Endothelial cell of umbilical vein (primary cell): ENCODE data around the gene CEP55. TPM values are rescaled to one million over a fixed set of nuclear protein-coding genes. Genes with fewer than 3 reads are reported as not detected.
A peak's percentile ranks its signal among the peaks of the same experiment; 100 is the strongest.

Experiments used
- BruUV-seq: library from RNA; stranded (reverse); fragments of 400-500 nt; replicated peaks from 2 replicates; lab custom pipeline; 2021; lab: Mats Ljungman, UMichigan
- CTCF ChIA-PET: fragments of 300-600, 350-600 bp; sonication (Branson Sonifier 250); formaldehyde crosslinking; loops from one replicate; lab custom pipeline; 2021; ENCODE audit warnings: antibody characterized with exemption, inconsistent platforms; lab: Charles Lee
- POLR2A ChIA-PET: fragments of 300-600, 350-600 bp; sonication (Branson Sonifier 250); formaldehyde crosslinking; loops from one replicate; lab custom pipeline; 2021; ENCODE audit warnings: antibody characterized with exemption, inconsistent platforms; lab: Charles Lee
- DNase-seq: peaks from one replicate; pipeline ENCODE4 v3.0.0-alpha.2; 2011; ENCODE audit warnings: low read depth, low spot score
- FAIRE-seq: peaks from 2 replicates; lab custom pipeline; 2011; peaks lifted over from hg19 to GRCh38; lab: Jason Lieb, UNC
- H2AFZ ChIP-seq: 2 replicates; pipeline ENCODE4 v1.6.0; 2012; ENCODE audit warnings: low read depth, low read length, control low read depth, inconsistent platforms
- H3K27ac ChIP-seq: 2 replicates; pipeline ENCODE4 v1.5.1; 2011; ENCODE audit warnings: low read depth, mild to moderate bottlenecking, control low read depth, low read length, moderate library complexity; ENCODE audit not compliant: insufficient read depth
- H3K27me3 ChIP-seq, 2 experiments: 2 replicates each; pipeline versions ENCODE4 v1.6.0 to v1.6.1; 2011; ENCODE audit warnings: low read length in 2 of 2, mixed read lengths in 1 of 2; ENCODE audit not compliant: control insufficient read depth in 2 of 2, insufficient read depth in 2 of 2
- H3K36me3 ChIP-seq, 2 experiments: 2 replicates in 1 of 2; 3 replicates in 1 of 2; pipeline ENCODE4 v1.5.1; 2011; ENCODE audit warnings: low read length in 2 of 2, mild to moderate bottlenecking in 1 of 2, moderate library complexity in 1 of 2; ENCODE audit not compliant: control insufficient read depth in 2 of 2, insufficient read depth in 2 of 2; ENCODE audit errors: extremely low read depth in 1 of 2
- H3K4me1 ChIP-seq: 3 replicates; pipeline ENCODE4 v1.5.1; 2011; ENCODE audit warnings: mild to moderate bottlenecking, low read length; ENCODE audit not compliant: control insufficient read depth, insufficient read depth; ENCODE audit errors: extremely low read depth
- H3K4me2 ChIP-seq: 2 replicates; pipeline ENCODE4 v1.6.1; 2011; ENCODE audit warnings: low read length, control low read depth, mixed read lengths; ENCODE audit not compliant: insufficient read depth
- H3K4me3 ChIP-seq, 3 experiments: fragments of 200-600 bp in 1 of 3; sonication (generic), shearing (Covaris generic) in 1 of 3; replicated peaks in 1 of 3; 2 replicates each; pipeline ENCODE4 v1.5.1; 2011 to 2016; ENCODE audit warnings: control low read depth in 3 of 3, low read length in 3 of 3, mild to moderate bottlenecking in 2 of 3, inconsistent platforms in 1 of 3, low read depth in 1 of 3, moderate library complexity in 1 of 3; ENCODE audit not compliant: insufficient read depth in 1 of 3
- H3K79me2 ChIP-seq: 2 replicates; pipeline ENCODE4 v1.6.0; 2012; ENCODE audit warnings: low read length, inconsistent platforms; ENCODE audit not compliant: control insufficient read depth, insufficient read depth
- H3K9ac ChIP-seq: replicated peaks from 2 replicates; pipeline ENCODE3; 2011; ENCODE audit warnings: low read length, control low read depth; ENCODE audit not compliant: insufficient read depth; ENCODE audit errors: extremely low read depth
- H3K9me1 ChIP-seq: replicated peaks from 3 replicates; pipeline ENCODE4 v1.6.0; 2011; ENCODE audit warnings: mild to moderate bottlenecking, low read length; ENCODE audit not compliant: control insufficient read depth, insufficient read depth; ENCODE audit errors: extremely low read depth
- H3K9me3 ChIP-seq: replicated peaks from 2 replicates; pipeline ENCODE4 v1.5.1; 2012; ENCODE audit warnings: low read length, inconsistent platforms; ENCODE audit not compliant: control insufficient read depth, insufficient read depth
- H4K20me1 ChIP-seq: replicated peaks from 2 replicates; pipeline ENCODE3; 2011; ENCODE audit warnings: mild to moderate bottlenecking, low read length; ENCODE audit not compliant: control insufficient read depth, insufficient read depth; ENCODE audit errors: extremely low read depth
- CTCF ChIP-seq, 2 donors: IDR thresholded peaks; 1 replicate in 1 of 2; 2 replicates in 1 of 2; pipeline ENCODE4 v1.5.1; 2011; ENCODE audit warnings: low read length in 2 of 2, mild to moderate bottlenecking in 2 of 2, moderate library complexity in 2 of 2, control low read depth in 1 of 2, inconsistent platforms in 1 of 2, low read depth in 1 of 2; ENCODE audit not compliant: insufficient read depth in 1 of 2; ENCODE audit errors: extremely low read depth in 1 of 2
- EZH2 ChIP-seq: IDR thresholded peaks from 2 replicates; pipeline ENCODE4 v1.6.1; 2012; ENCODE audit warnings: borderline replicate concordance, low read depth, mild to moderate bottlenecking, moderate library complexity, low read length, inconsistent platforms; ENCODE audit not compliant: severe bottlenecking
- FOS ChIP-seq: IDR thresholded peaks from 2 replicates; pipeline ENCODE4 v1.6.1; 2011; ENCODE audit warnings: mild to moderate bottlenecking, low read length, moderate library complexity, borderline replicate concordance; ENCODE audit not compliant: insufficient read depth
- GATA2 ChIP-seq: IDR thresholded peaks from 2 replicates; pipeline ENCODE4 v1.7.0; 2011; ENCODE audit warnings: low read depth, mild to moderate bottlenecking, moderate library complexity, mixed read lengths, low read length; ENCODE audit not compliant: insufficient read length, insufficient read depth
- JUN ChIP-seq: IDR thresholded peaks from 2 replicates; pipeline ENCODE4 v1.6.1; 2011; ENCODE audit warnings: borderline replicate concordance, low read depth; ENCODE audit not compliant: insufficient read length, insufficient read depth
- MAX ChIP-seq: IDR thresholded peaks from 2 replicates; pipeline ENCODE4 v1.6.1; 2011; ENCODE audit not compliant: insufficient read depth, insufficient read length
- MYC ChIP-seq: IDR thresholded peaks from one replicate; pipeline ENCODE4 v1.6.1; 2011; ENCODE audit warnings: mild to moderate bottlenecking, low read depth, low read length
- POLR2A ChIP-seq: IDR thresholded peaks from 2 replicates; pipeline ENCODE4 v1.6.1; 2012; ENCODE audit warnings: low read depth, mild to moderate bottlenecking, control low read depth, low read length
- POLR2AphosphoS5 ChIP-seq: IDR thresholded peaks from 2 replicates; pipeline ENCODE4 v1.6.1; 2012; ENCODE audit warnings: low read depth, mild to moderate bottlenecking, control low read depth, low read length, moderate library complexity; ENCODE audit not compliant: insufficient read depth
- dilution Hi-C: fragments of 300-500 bp; cut with MboI; formaldehyde crosslinking; loops from one replicate; pipeline ENCODE4 v1.15.0; 2019; ENCODE audit warnings: low sequenced_read_pairs; ENCODE audit not compliant: extremely low pct_ligation_motif_present
- intact Hi-C: fragments of 100-400 bp; cut with micrococcal nuclease; formaldehyde crosslinking; loops from one replicate; pipeline ENCODE4 v1.10.0; 2022
- polyA plus RNA-seq, 4 experiments: library from polyadenylated mRNA; depleted of rRNA in 3 of 4; stranded (reverse) in 3 of 4; unstranded in 1 of 4; fragments of >200 nt; gene quantifications; 2 replicates each; pipeline versions ENCODE4 v1.2.1 to v1.2.3, GENCODE V29; 2011 to 2012; ENCODE audit warnings: missing spikeins in 1 of 4
- total RNA-seq: library from RNA; stranded (reverse); gene quantifications from 2 replicates; pipeline ENCODE4 v1.2.3, GENCODE V29; 2021

Gene CEP55
- total and polyA plus RNA-seq, 2 donors (not counting 3 experiments of a cell fraction or from before 2014, with no cell fraction given), result 17.4 to 63.0 TPM

GRCh38 chr10:93451244-93451947 is 45.0 kb upstream of the CEP55 start:
- H3K4me2 ChIP-seq, result no peak overlapping the region
- H3K27ac ChIP-seq, result no peak overlapping the region
- intact Hi-C loops (no loop called here), dilution Hi-C loops (no loop called here)
- H3K4me3 ChIP-seq, result no peak overlapping the region
- CTCF ChIA-PET, result no interaction called here
- H4K20me1 ChIP-seq, result no peaks in the 10 kb centered on the region
- H3K27me3 ChIP-seq, result no peaks in the 10 kb centered on the region
- H3K4me1 ChIP-seq, result peaks cover 2% of the 10 kb centered on the region
- H2AFZ ChIP-seq, result no peak overlapping the region
- H3K9me3 ChIP-seq, result no peaks in the 10 kb centered on the region
- no peak overlapping the region for H3K9ac ChIP-seq
- H3K36me3 ChIP-seq, result peaks cover 16 to 35% of the 10 kb centered on the region in 2 experiments
- no peak for DNase-seq
- TSS peak; percentile 1 for BruUV-seq
- H3K9me1 ChIP-seq, result no peaks in the 10 kb centered on the region
- peaks cover 59% of the 10 kb centered on the region for H3K79me2 ChIP-seq
- TF ChIP-seq GATA2 (no peak), JUN (no peak), EZH2 (no peak), MAX (no peak), POLR2AphosphoS5 (no peak), FOS (no peak)
- FAIRE-seq, result no peak
- POLR2A ChIA-PET, result no interaction called here

GRCh38 chr10:93452143-93452542 is 44.3 kb upstream of the CEP55 start:
- no peaks in the 10 kb centered on the region for H4K20me1 ChIP-seq
- H3K79me2 ChIP-seq, result peaks cover 60% of the 10 kb centered on the region
- no TSS peak for BruUV-seq
- FAIRE-seq (no peak), DNase-seq (no peak)
- no peak overlapping the region for H3K27ac ChIP-seq
- ChIA-PET POLR2A (no interaction called here), CTCF (no interaction called here)
- H3K4me1 ChIP-seq, result peaks cover 3% of the 10 kb centered on the region
- no peaks in the 10 kb centered on the region for H3K9me1 ChIP-seq
- TF ChIP-seq FOS (no peak), POLR2A (no peak), EZH2 (no peak), MYC (no peak), POLR2AphosphoS5 (no peak), MAX (no peak), GATA2 (no peak), CTCF (IDR thresholded peaks at IDR 0.05; ENCODE audit: extremely low read depth in 1 of 2, insufficient read depth in 1 of 2, low read depth in 1 of 2, low read length in 2 of 2) (no peak), JUN (no peak)
- dilution Hi-C loops (no loop called here), intact Hi-C loops (no loop called here)
- no peaks in the 10 kb centered on the region for H3K27me3 ChIP-seq
- no peak overlapping the region for H3K4me2 ChIP-seq
- H3K9me3 ChIP-seq, result no peaks in the 10 kb centered on the region
- no peak overlapping the region for H3K4me3 ChIP-seq
- peaks cover 20 to 39% of the 10 kb centered on the region in 2 experiments for H3K36me3 ChIP-seq
- H3K9ac ChIP-seq, result no peak overlapping the region
- H2AFZ ChIP-seq, result no peak overlapping the region
